T-helper 22 cell (primary cell): Measurements from ENCODE around the gene LIMS3.
"Not testable (repeated sequence)": the region's sequence is repeated elsewhere in the genome, so short reads cannot be mapped to it uniquely, and the experiment has no call there.

ENCODE experiments used
- DNase-seq: peaks from one replicate; pipeline ENCODE4 v3.0.0-alpha.2; 2020; ENCODE audit warnings: low read depth

LIMS3 gene

DNA sequence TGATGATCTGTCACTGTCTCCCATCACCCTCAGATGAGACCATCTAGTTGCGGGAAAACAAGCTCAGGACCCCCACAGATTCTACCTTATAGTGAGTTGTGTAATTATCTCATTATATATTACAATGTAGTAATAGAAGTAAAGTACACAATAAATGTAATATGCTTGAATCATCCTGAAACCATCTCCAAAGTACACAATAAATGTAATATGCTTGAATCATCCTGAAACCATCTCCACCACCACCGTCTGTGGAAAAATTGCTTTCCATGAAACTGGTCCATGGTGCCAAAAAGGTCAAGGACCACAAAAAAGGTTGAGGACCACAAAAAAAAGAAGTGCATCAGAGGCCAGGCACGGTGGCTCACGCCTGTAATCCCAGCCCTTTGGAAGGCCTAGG is 29.3 kb downstream of the LIMS3 start:
- not testable (repeated sequence) for DNase-seq

GRCh38 chr2:109929222-109929621 is 30.7 kb downstream of the LIMS3 start:
- DNase-seq: not testable (repeated sequence)

- not testable (repeated sequence) for DNase-seq
Observed at GRCh38 chr2:109936534-109936933, 38.0 kb downstream of the LIMS3 start.

DNA sequence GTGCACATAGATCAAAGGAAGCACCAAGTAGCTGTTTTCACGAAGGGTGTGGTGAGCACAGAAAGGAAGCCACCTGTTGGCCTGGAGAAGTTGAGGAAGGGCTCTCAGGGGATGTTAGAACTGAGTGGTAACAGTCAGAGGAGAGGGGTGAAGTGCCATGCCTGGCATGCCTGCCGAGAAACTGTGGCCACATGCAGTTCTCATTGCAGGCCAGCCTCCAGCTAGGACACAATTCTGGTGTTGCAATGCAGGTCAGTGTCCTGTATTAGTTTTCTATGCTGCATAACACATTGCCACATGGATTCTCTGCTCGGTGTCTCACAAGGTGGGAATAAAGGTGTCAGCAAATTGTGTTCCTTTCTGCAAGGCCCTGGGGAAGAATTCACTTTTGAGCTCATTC is 46.9 kb downstream of the LIMS3 start:
- DNase-seq: not testable (repeated sequence)

- not testable (repeated sequence) for DNase-seq
Observed at GRCh38 chr2:109947262-109947958, 48.9 kb downstream of the LIMS3 start.

DNA sequence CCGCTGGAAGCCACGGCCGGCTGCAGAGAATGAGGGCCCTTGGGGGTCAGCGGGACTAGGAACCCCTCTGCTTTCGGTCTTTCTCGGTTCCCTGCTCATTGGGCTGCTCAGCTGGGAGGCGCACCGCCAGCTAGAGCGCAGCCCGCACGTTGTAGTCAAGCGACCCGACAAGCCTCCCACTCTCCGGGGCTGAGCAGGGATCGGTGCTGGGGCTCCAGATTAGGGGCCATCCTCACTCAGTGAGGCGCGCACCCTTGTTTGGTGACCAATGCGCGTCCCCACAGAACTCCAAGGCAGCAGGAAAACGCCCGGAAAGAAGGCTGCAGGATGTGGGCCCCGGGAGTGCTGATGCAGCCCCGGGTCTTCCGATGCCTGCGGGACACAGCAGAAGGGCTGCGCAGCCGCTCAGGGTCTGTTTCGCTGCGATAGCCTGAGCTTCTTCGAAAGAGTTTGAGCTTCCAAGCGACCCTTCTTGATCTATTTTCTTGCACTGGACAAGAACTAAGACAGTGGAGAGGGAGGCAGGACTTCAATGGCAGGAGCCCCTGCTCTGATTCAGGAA is 49.6 kb downstream of the LIMS3 start:
- not testable (repeated sequence) for DNase-seq

DNA sequence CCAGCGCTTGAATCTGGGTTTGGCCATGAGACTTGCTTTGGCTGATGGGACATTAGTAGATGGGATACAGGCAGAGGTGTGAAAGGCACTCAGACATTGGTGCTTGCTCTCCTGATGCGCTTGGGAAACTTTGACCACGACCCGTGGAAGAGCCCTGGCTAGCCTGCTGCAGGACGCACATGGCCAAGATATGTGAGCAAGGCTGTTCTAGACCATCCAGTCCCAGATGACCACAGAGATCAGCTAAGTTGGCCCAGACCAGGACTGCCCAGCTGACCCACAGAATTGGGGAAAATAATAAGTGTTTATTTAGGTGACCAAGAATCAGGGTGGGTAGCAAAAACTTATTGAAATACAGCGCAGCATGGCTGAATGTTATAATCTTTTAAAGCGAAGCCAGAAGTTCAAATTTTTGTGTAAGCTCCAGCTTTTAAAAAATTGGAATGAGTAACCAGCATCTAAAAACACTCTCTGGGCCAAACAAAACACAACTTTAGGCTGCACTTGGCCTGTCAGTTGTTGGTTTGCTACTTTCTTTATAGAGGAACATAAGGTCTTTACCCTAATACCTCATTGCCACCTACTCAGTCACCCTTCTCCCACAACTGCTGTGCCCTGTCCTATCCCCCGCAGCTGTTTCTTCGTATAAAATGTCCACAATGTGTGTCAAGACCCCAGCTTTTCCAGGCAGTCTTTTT is 51.8 kb downstream of the LIMS3 start:
- DNase-seq: not testable (repeated sequence)

GRCh38 chr2:109963942-109964341 is 65.5 kb downstream of the LIMS3 start:
- DNase-seq: not testable (repeated sequence)

DNA sequence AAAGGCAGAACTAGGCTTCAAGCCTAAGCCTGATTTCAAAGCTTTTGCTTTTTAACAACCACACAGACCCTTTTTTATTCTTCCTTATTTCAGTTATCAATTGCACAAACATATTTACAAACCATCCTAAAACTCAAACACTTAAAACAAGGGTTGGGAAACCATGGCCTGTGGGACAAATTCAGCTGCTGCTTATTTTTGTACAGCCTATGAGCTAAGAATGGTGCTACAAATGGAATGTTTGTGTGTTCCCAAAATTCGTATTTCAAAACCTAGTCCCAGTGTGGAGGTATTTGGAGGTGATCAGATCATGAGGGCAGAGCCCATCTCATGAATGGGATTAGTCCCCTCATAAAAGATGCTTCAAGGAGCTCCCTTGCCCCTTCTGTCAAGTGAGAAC is 67.0 kb downstream of the LIMS3 start:
- not testable (repeated sequence) for DNase-seq

DNA sequence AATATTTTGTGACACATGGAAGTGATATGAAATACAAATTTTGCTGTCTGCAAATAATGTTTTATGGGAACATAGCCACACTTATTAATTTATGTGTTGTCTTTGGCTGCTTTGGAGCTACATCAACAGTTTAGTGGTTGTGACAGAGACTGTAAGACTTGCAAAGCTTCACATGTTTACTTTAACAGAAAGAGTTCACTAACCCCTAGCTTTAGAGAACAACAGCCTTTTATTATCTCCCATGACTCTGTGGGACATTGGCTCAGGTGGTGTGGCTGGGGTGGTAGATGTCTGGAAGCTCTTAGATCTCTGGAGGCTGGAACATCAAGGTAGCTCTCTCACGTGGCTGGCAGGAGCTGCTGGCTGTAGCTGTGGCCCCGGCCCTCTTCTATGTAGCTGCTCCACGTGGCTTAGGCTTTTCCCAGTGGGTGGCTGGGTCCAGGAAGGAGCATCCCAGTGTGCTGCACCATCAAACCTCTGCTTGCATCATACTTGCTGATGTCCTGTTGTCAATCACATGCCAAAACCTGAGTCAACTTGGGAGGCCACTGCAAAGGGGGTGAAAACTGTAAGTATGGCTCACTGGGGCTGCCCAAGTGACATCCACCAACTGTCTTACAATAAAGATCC is 67.7 kb downstream of the LIMS3 start:
- not testable (repeated sequence) for DNase-seq

GRCh38 chr2:109966858-109967257 is 68.4 kb downstream of the LIMS3 start:
- DNase-seq: not testable (repeated sequence)

DNA sequence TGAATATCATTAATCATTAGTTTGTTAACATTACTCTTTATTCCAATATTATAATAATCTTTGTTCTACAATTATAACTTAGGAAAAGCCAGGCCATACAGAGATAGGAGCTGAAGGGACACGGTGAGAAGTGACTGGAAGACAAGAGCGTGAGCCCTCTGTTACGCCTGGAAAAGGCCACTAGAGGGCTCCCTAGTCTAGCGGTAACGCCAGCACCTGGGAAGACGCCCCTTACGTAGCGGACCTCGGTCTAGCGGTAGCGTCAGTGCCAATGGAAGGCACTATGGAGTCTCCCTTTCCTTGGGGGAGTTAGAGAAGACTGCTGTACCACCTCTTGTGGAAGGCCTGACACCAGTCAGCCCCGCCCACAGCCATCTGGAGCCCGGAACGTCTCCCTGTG is 71.4 kb downstream of the LIMS3 start:
- DNase-seq: not testable (repeated sequence)

- not testable (repeated sequence) for DNase-seq
Observed at GRCh38 chr2:109971710-109972109, 73.2 kb downstream of the LIMS3 start.
